ENCODE results near the gene SCYL1. TPM values are rescaled to one million over a fixed set of nuclear protein-coding genes. Genes with fewer than 3 reads are reported as not detected.

SCYL1 gene
- total RNA-seq, 1 experiment from 2014 or later = 54.7 TPM

- Histone ChIP-seq H3K4me2 (ENCODE audit: insufficient read depth, insufficient read length, low read length) (peak overlapping the region; percentile 9), H2AK5ac (ENCODE audit: insufficient read length, low read length) (no peak overlapping the region), H4K5ac (ENCODE audit: insufficient read length, low read depth, low read length) (no peak overlapping the region), H4K8ac (replicated peaks; ENCODE audit: insufficient read length, low read depth, low read length) (no peak overlapping the region), H2BK12ac (ENCODE audit: insufficient read length, low read depth, low read length) (no peak overlapping the region), H3K79me2 (ENCODE audit: insufficient read depth, low read length) (no peaks in the 10 kb centered on the region), H3K9ac (ENCODE audit: extremely low read depth, insufficient read length, low read length) (no peak overlapping the region), H2BK15ac (ENCODE audit: low read depth, low read length) (no peak overlapping the region), H2BK20ac (ENCODE audit: low read depth, low read length, poor library complexity, severe bottlenecking) (no peak overlapping the region), H2AFZ (ENCODE audit: low read length) (no peak overlapping the region), H3T11ph (ENCODE audit: low read length) (no peak overlapping the region), H4K91ac (ENCODE audit: insufficient read length, low read depth, low read length) (no peak overlapping the region), H3K18ac (ENCODE audit: insufficient read length, low read depth, low read length) (no peak overlapping the region), H3K4me1 (ENCODE audit: insufficient read depth, low read length) (peaks cover 5% of the 10 kb centered on the region; the same call in 1 of the 2 replicates), H3K56ac (ENCODE audit: insufficient read length, low read depth, low read length) (no peak overlapping the region), H3K27me3 (ENCODE audit: insufficient read depth, low read length) (no peaks in the 10 kb centered on the region; the same call in 1 of the 2 replicates), H3K9me3 (ENCODE audit: control insufficient read depth, low read depth, low read length) (no peaks in the 10 kb centered on the region), H3K23me2 (ENCODE audit: insufficient read length, low read depth, low read length, poor library complexity, severe bottlenecking) (no peaks in the 10 kb centered on the region), H2BK5ac (ENCODE audit: insufficient read length, low read length) (no peak overlapping the region), H3K23ac (ENCODE audit: insufficient read length, low read depth, low read length) (no peak overlapping the region), H3K27ac (ENCODE audit: insufficient read length, low read depth, low read length) (no peak overlapping the region), H3K14ac (ENCODE audit: insufficient read depth, low read length) (no peak overlapping the region), H4K20me1 (ENCODE audit: control insufficient read depth, insufficient read depth, insufficient read length) (no peaks in the 10 kb centered on the region), H3K79me1 (ENCODE audit: insufficient read depth, low read depth, low read length, poor library complexity, severe bottlenecking) (no peaks in the 10 kb centered on the region), H3K4ac (ENCODE audit: low read depth, low read length) (no peak overlapping the region), H2BK120ac (ENCODE audit: low read depth, low read length, poor library complexity, severe bottlenecking) (no peak overlapping the region)
- peak; percentile 83 for DNase-seq
- H3K4me1 Mint-ChIP-seq = peaks cover 33 to 48% of the 10 kb centered on the region in 2 experiments
- TF ChIP-seq, protein P1, sequence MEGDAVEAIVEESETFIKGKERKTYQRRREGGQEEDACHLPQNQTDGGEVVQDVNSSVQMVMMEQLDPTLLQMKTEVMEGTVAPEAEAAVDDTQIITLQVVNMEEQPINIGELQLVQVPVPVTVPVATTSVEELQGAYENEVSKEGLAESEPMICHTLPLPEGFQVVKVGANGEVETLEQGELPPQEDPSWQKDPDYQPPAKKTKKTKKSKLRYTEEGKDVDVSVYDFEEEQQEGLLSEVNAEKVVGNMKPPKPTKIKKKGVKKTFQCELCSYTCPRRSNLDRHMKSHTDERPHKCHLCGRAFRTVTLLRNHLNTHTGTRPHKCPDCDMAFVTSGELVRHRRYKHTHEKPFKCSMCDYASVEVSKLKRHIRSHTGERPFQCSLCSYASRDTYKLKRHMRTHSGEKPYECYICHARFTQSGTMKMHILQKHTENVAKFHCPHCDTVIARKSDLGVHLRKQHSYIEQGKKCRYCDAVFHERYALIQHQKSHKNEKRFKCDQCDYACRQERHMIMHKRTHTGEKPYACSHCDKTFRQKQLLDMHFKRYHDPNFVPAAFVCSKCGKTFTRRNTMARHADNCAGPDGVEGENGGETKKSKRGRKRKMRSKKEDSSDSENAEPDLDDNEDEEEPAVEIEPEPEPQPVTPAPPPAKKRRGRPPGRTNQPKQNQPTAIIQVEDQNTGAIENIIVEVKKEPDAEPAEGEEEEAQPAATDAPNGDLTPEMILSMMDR (conservative IDR thresholded peaks at IDR 0.05) = no peak
- H3K9me3 Mint-ChIP-seq = no peaks in the 10 kb centered on the region
- no CpG with 5 or more reads among the region's 15 CpGs for WGBS (ENCODE audit: extremely low coverage, insufficient read length, low lambda C conversion rate)
- H3K27ac Mint-ChIP-seq = peak overlapping the region; percentile 37 to 82 (median 71); a peak in 4 of 7 replicates
- peaks cover 37% of the 10 kb centered on the region for H3K27me3 Mint-ChIP-seq (ENCODE audit: low read depth)
- H3K36me3 Mint-ChIP-seq (ENCODE audit: insufficient read depth in 1 of 3, low read depth in 3 of 3) = no peaks in the 10 kb centered on the region
- peak overlapping the region in 1 of 2 experiments; percentile 65; a peak in 3 of 5 replicates for H3K4me3 Mint-ChIP-seq
Observed at GRCh38 chr11:65560555-65561418, 35.9 kb downstream of the SCYL1 start.
